Head of caudate nucleus (tissue), 42 donors: ENCODE data around the gene SLF1.
"Not testable (repeated sequence)": the region's sequence is repeated elsewhere in the genome, so short reads cannot be mapped to it uniquely, and the experiment has no call there.

Source experiments
- DNase-seq, 42 donors: peaks; one replicate each; pipeline versions ENCODE4 v3.0.0 to v3.0.0-alpha.2; 2020 to 2021; ENCODE audit warnings: mixed read lengths in 7 of 42
- intact Hi-C: fragments of 100-400 bp; cut with DNase I; formaldehyde crosslinking; loops from one replicate; pipeline ENCODE4 v1.15.0; 2022

SLF1 gene

GRCh38 chr5:94618493-94619328, at the start of gene SLF1, which contains the start of gene KIAA0825:
SLF1 (plus strand) TSS chr5:94618669; CDS start chr5:94628811, 10,142 bp downstream.
KIAA0825 (minus strand) TSS chr5:94618604; CDS start chr5:94537126, 81,478 bp downstream.
- intact Hi-C loops = no loop called here
- DNase-seq = peak; percentile 84 to 96 (median 91)

DNA sequence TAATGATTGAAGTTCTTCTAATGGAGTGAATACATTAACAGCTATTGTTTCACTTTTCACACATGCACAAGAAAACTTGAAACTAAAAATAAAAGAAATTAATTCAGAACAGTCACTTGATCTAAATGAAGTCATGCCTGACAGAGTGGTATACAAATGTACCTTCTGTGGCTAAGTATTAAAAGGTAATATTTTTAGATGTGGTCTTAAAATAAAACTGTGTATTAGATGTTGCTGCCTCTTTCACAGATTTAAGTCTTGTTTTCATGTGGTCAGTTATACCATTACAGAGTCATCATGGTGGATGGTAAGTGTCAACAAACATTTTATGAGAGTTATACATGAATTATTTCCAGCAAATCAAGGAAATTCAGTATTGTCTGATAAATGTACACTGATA, 47.1 kb upstream of the SLF1 start:
- no peak for DNase-seq
- intact Hi-C loops = no loop called here

- intact Hi-C loops, DNase-seq: not testable (repeated sequence)
Observed at GRCh38 chr5:94573349-94573748, 45.1 kb upstream of the SLF1 start.

DNA sequence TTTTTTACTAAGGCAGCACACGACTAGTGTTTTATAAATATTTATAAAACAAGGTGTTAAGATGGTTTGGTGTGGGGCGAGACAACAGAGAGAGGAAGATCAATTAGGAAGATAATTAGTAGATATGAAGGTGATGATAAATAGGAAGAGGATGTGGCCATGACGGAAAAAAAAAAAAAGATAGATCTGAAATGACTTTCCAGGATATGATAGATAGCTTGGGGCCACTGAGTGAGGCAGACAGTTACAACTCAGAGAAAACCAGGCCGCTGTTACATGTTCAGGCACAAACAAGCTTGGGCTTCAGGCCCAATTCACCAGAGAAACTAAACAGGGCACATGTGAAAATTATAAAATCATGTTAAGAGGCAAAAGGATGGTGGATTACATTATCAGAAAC, 43.3 kb upstream of the SLF1 start:
- intact Hi-C loops = no loop called here
- DNase-seq = no peak

DNA sequence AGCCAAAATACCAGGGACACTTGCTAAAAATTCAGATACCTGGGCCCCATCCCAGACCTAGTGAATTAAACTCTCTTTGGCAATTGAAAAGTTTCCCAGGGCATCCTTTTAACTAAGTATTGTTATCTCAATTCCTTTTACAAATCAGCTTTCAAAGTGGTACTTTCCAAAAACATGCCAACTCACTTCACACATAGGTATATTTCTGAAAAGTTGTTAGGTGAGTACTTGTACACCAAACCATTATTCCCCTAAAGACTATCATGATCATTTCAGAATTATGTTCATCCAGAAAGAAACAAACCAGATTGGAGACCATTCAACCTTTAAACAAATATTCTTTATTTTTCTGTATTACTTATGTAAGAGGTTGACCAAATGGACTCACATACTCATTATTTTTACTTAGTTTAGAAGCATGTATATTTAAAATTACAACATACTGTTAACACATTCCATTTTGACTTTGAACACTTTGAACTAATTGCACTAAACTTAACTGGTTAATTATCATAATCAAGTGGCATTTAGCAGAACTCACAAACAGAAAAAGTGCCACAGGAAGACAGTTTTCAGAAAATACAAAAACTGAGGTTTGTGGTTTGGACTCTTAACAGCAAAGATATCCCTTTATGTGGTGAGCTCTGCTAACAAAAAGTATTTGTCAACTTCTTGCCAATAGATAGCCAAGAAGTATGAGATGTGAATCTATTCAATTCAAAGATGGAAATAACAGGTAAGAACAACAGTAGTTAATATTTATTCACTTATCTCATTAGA, 40.8 kb upstream of the SLF1 start:
- intact Hi-C loops = no loop called here
- DNase-seq = no peak

GRCh38 chr5:94595281-94595840, 23.1 kb upstream of the SLF1 start:
- intact Hi-C loops = no loop called here
- no peak for DNase-seq

- intact Hi-C loops = no loop called here
- no peak for DNase-seq
Observed at GRCh38 chr5:94613583-94613982, 4.9 kb upstream of the SLF1 start.

DNA sequence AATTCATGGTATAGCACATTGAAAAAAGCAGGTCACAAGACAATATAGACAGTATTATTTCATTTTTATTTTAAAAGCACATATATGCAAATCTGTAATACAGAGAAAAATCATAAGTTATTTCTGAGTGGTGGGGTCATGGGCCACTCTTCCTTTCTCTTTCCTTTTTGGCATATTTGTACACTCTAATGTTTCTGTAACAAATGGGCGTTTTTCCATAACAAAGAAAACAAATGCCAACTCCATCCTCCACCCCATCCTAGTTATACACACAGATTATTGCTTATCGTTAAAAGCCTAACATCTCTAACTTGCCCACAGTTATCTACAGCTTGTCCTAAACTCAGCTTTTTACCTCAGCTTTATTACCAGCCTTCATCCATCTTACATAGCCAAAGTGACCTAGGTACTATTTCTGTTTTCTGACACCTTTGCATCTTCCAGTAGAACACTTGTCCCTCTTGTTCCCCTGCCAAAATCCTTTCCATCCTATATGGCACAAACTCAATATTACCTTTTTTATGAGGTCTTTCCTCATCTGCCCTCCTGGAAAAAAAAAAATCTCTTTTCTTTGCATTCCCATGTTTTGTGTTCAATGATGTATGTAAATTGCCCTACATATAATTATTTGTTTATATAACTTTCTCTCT, 4.2 kb upstream of the SLF1 start:
- no peak for DNase-seq
- intact Hi-C loops = no loop called here

DNA sequence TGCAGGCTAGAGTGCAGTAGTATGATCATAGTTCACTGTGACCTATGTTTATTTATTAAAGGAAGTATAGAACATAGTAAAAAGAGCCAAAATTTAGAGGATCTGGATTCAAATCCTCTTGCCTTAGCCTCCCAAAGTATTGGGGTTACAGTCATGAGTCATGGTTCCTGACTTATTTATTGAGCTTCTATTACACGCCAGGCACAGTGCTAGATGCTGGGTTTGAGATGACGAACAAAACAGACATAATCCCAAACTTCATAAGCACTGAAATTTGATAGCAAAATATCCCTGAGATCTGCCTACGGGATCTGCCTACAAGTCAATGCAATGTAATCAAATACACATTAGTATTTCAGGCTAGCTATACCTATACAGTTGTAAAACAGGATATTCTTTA, 2.6 kb upstream of the SLF1 start:
- intact Hi-C loops = no loop called here
- DNase-seq = no peak

- intact Hi-C loops = no loop called here
Observed at GRCh38 chr5:94618029-94618492, 408 bp upstream of the SLF1 start.

DNA sequence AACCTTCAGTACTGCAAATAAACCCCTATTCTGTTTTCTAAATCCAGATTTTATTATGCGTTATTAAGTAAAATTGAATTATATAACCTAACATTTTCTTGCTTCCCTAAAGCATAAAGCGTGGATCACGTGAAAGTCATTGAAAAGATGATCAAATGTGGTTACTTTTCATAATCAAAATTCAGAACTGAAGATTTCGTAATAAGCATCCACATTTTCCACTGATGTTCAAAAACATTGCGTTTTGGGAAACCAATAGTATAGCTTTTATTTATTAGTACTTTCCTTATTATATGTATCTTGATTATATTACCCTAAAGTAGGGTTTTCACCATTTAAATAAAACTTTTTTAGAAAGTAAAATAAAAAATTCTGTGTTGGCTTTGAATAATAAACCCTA, 1.8 kb downstream of the SLF1 start:
- DNase-seq = no peak
- intact Hi-C loops = no loop called here

More at GRCh38 chr5:94618029-94618492, 408 bp upstream of the SLF1 start:
- DNase-seq = peak in 37 of 42 donors; percentile 20 to 76 (median 55)

DNA sequence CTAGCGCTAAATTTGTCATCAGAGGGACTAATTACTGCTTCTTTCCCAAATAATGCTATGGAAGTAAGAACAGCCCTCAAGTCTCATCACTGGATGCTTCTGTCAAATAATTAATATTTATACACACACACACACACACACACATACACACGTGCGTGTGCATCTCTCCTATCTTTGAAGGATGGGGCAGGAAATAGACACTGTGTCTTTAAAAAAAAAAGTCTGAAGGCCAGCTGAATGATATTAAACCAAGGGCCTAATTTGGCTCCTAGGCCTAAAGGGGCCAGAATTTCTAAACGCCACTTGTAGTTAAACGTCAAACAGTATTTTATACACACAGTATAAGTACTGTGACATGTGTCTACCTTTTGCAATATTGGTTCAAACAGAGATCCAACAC, 3.3 kb downstream of the SLF1 start:
- intact Hi-C loops = no loop called here
- no peak for DNase-seq

DNA sequence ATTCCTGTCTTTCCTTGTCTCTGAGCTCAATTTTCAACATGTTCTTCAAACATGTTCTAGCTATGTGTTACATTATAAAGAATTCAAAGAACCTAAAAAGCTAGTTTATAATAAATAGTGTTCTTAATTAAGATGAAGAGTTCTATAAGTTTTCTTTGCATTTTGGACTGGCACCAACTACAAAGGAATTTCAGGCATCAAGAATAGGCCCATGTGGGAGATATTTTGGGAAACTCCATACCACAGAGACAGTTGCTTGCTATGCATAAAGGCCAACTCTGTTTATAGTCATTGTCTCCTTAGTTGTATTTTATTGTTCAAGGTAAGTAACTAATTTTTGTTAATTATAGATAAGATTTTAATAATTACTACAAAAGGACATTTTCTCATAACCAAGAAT, 4.5 kb downstream of the SLF1 start:
- intact Hi-C loops = no loop called here
- no peak for DNase-seq

DNA sequence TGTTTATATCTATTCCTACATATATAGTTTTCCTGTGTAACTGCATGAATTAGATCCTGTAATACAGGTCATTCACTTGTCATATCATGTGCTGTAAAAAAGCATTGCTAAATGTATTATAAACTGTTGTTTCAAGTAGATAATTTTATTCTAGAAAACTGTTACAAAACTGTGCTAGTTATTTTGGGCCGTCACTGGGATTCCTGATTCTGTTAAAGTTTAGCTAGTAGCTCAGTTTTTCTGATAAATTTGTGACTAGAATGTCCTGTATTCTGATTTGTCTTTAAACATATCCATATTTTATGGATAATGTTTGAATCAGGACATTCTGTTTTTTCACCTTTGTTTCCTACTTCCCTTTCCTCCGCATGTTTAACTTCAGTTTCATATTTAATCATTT, 5.4 kb downstream of the SLF1 start:
- intact Hi-C loops = no loop called here

GRCh38 chr5:94627191-94627590, 8.7 kb downstream of the SLF1 start:
- intact Hi-C loops = no loop called here

More for the DNA sequence above, 5.4 kb downstream of the SLF1 start:
- no peak for DNase-seq

DNA sequence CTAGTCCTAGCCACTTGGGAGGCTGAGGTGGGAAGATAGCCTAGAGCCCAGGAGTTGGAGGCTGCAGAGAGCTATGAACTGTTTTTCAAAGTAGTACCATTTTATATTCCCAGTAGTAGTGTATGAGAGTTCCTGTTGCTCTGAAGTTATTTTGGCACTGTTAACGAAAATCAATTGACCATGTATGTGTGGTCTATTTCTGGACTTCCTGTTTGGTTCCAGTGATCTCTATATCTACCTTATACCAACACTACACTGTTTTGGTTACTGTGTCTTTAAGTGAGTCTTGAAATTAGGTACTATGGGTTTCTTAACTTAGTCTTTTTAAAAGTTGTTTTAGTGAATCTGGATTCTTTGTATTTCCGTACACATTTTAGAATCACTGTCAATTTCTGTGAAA, 13.6 kb downstream of the SLF1 start:
- intact Hi-C loops = no loop called here

More at GRCh38 chr5:94627191-94627590, 8.7 kb downstream of the SLF1 start:
- no peak for DNase-seq

DNA sequence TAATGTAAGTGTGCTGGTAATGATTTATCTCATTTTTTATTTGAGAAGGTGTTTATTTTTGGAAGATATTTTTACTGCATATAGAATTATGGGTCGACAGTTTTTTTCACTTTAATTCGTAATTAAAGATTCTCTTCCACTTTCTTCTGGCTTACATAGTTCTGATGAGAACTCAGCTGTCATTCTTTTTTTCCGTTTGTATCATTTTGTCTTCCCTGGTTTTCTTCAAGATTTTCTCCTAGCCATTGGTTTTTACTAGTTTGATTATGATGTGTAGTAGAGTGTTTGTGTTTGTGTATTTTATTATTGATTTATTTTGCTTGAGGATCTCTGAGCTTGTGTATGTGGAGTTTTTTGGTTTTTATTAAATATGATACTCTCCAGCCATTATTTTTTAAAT, 21.7 kb downstream of the SLF1 start:
- DNase-seq = no peak
- intact Hi-C loops = no loop called here

More for the DNA sequence above, 13.6 kb downstream of the SLF1 start:
- DNase-seq = no peak

- no peak for DNase-seq
- intact Hi-C loops = no loop called here
Observed at GRCh38 chr5:94645053-94645452, 26.6 kb downstream of the SLF1 start.

DNA sequence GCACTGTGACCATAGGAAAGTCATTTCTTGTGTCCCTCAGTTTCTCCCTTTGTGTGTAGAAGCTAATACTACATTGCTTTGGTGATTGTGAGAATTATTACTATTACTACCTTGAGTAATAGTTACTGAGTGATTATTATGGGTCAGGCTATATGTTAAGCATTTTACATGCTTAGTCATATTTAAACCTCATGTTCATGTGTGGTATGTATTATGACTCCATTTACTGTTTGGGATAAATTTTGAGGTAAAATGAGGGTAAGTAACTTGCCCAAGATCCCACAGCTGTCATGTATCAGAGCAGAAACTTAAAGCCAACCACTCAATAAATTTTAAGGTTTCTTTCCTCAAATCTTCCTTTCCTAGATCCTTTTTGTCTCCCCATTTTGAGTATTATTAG, 28.3 kb downstream of the SLF1 start:
- intact Hi-C loops = no loop called here

More for the DNA sequence above, 28.3 kb downstream of the SLF1 start:
- DNase-seq = no peak
